HTERT RPE-1 (cell line): Measurements from ENCODE around the gene RAB1A.
"Not testable (repeated sequence)": the region's sequence is repeated elsewhere in the genome, so short reads cannot be mapped to it uniquely, and the experiment has no call there.

Source experiments
- in situ Hi-C: fragments of 300-500 bp; cut with MboI; formaldehyde crosslinking; loops from 4 replicates; pipeline ENCODE4 v1.14.3; 2020; ENCODE audit warnings: low sequenced_read_pairs

Gene RAB1A

DNA sequence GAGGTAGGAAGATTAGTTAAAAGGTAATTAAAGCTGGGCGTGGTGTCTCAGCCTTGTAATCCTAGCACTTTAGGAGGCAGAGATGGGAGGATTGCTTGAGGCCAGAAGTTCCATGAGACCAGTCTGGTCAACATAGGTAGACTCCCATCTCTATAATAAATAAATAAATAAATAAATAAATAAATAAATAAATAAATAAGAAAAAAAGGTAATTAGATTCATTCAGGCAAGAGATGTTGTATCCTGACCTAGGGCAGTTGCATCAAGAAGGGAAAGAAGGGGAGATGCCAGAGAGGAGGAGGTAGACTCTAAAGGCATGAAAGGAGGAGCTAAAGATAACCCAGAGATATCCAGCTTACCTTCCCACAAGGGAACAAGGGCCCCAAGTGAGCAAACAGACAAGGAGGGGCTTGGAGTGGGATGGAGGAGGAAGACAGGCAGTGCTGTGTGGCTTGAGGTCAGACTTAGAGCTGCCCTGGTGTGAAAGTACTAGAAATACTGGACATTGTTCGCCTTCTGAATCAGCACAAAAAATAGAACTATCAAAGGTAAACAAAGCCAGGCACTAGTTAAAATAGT, 7.4 kb upstream of the RAB1A start:
- in situ Hi-C loops = no loop called here

DNA sequence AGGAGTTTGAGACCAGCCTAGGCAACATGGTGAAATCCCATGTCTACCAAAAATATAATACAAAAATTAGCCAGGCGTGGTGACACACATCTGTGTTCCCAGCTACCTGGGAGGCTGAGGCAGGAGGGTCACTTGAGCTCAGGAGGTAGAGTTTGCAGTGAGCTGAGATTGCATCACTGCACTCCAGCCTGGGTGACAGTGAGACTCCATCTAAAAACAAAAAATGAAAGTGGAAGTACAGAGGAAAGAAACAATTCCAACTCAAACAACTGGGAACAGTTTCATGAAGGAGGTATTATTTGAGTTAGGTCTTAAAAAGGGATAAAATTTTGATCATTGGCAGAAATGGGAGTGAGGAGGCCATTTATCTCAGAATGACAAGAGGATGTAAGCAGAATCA, 6.3 kb upstream of the RAB1A start:
- in situ Hi-C loops = no loop called here

DNA sequence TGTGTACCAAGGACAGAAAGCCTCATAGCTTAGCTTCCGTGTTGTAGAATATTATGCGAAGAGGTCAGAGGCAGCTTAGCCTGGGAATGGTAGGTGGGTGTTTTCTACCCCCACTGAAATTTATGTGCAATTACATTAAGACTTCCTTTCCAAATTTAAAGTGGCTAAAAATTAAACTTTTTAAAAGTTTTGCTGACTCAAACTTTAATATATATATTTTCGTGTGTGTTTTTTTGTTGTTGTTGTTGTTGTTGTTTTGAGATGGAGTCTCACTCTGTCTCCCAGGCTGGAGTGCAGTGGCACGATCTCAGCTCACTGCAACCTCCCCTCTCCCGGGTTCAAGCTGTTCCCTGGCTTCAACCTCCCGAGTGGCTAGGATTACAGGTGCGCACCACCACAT, 4.3 kb upstream of the RAB1A start:
- in situ Hi-C loops = no loop called here

DNA sequence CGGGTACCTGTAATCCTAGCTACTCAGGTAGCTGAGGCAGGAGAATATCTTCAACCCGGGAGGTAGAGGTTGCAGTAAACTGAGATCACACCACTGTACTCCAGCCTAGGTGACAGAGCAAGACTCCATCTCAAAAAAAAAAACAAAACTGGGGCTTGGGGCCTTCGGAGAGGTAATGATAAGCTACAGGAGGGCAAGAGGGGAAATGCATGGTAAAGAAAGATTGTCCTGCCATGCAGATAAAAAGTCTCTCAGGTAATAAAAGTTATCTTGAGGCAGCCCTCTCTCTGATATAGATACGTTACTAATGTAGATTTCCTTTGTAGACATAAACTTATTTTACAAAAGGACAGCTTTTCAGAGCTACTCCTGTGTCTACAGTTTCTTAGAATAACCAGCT, 3.7 kb upstream of the RAB1A start:
- in situ Hi-C loops = no loop called here

DNA sequence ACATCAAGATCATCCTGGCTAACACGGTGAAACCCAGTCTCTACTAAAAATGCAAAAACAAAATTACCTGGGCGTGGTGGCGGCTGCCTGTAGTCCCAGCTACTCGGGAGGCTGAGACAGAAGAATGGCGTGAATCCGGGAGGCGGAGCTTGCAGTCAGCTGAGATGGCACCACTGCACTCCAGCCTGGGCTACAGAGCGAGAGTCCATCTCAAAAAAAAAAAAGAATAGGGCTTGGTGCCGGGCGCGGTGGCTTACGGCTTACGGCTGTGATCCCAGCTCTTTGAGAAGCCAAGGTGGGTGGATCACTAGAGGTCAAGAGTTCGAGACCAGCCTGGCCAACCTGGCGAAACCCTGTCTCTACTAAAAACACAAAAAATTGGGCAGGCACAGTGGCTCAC, 3.0 kb upstream of the RAB1A start:
- in situ Hi-C loops = not testable (repeated sequence)

- in situ Hi-C loops = no loop called here
Observed at GRCh38 chr2:65130664-65131175, 814 bp upstream of the RAB1A start.

GRCh38 chr2:65129286-65129825, 550 bp downstream of the RAB1A start:
- in situ Hi-C loops = no loop called here

GRCh38 chr2:65128297-65129190, 1.4 kb downstream of the RAB1A start:
- in situ Hi-C loops = no loop called here

- in situ Hi-C loops = not testable (repeated sequence)
Observed at GRCh38 chr2:65125457-65125856, 4.4 kb downstream of the RAB1A start.

- in situ Hi-C loops = no loop called here
Observed at GRCh38 chr2:65122313-65122712, 7.6 kb downstream of the RAB1A start.

- in situ Hi-C loops = no loop called here
Observed at GRCh38 chr2:65120990-65121693, 8.8 kb downstream of the RAB1A start.

DNA sequence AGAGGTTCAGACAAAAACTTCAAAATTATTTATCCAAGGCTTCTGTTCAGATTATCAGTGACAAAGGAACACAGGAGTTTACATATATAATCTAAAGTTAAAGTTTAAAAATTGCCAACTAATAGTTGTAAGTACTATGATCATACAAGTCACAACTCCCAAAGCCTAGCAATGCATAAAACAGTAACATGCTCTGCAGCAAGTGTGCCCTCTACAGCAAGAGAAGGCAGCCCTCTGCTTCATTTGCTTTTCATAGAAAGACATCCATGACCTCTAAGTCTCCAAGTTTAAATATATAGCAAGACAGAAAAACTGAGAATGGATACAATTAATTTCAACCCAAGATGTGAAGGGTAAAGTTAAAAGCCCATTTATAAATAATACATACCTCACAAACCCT, 13.3 kb downstream of the RAB1A start:
- in situ Hi-C loops = no loop called here

DNA sequence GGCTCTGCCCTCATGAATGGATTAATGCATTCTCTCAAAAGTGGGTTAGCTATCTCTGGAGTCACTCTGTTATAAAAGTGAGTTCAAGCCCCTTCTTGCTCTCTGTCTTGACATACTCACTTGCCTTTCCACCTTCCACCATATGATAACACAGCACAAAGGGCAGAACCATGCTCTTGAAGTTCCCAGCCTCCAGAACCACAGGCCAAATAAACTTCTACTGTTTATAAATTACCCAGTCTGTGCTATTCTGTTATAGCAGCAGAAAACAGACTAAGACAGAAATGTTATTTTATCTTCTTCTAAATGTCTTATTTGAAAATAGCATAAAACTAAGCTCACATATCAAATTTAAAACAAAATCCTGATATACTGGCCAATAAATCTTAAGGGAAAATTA, 15.0 kb downstream of the RAB1A start:
- in situ Hi-C loops = no loop called here

- in situ Hi-C loops = no loop called here
Observed at GRCh38 chr2:65113816-65114215, 16.1 kb downstream of the RAB1A start.

GRCh38 chr2:65113229-65113628, 16.7 kb downstream of the RAB1A start:
- in situ Hi-C loops = no loop called here

- in situ Hi-C loops = no loop called here
Observed at GRCh38 chr2:65112633-65113032, 17.3 kb downstream of the RAB1A start.

- in situ Hi-C loops = no loop called here
Observed at GRCh38 chr2:65108780-65109179, 21.1 kb downstream of the RAB1A start.

DNA sequence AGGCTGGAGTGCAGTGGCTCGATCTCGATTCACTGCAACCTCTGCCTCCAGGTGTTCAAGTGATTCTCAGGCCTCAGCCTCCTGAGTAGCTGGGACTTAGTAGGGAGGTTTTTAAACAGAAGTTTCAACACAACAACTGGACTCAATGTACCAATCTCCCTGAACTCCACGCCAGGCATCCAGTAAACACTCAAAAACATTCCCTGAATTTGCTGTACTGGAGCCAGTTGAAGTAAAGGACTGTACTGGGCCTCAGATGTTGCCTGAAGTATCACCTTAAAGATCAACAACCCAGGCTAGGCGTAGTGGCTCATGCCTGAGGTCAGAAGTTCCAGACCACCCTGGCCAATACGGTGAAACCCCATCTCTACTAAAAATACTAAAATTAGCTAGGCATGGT, 22.4 kb downstream of the RAB1A start:
- in situ Hi-C loops = no loop called here

DNA sequence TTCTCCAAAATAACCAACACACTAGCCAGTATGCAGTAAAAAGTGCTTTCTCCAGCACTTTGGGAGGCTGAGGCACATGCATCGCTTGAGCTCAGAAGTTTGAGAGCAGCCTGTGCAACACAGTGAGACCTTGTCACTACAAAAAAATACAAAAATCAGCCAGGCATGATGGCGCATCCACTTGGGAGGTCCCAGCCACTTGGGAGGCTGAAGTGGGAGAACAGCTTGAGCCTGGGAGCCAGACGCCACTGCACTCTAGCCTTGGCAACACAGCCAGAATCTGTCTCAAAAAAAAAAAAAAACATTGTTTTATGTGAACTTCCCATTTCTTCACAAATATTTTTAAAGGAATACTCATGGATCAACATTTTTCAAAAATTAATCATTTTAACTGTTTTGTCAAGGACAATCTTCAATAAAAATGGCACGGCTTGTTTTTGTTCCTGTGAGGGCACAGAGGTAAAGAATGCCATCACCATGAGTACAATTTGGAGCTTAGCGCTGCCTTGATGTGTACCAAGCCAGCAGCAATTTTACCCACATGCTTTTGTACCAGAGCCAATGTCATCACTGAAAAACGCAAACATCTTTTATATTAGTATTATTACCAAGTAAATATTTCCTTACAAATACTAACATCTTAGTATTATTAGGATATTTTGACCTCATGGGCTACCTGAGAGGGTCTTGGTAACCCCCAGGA, 26.7 kb downstream of the RAB1A start:
- in situ Hi-C loops = no loop called here

- in situ Hi-C loops = no loop called here
Observed at GRCh38 chr2:65101071-65101470, 28.8 kb downstream of the RAB1A start.

DNA sequence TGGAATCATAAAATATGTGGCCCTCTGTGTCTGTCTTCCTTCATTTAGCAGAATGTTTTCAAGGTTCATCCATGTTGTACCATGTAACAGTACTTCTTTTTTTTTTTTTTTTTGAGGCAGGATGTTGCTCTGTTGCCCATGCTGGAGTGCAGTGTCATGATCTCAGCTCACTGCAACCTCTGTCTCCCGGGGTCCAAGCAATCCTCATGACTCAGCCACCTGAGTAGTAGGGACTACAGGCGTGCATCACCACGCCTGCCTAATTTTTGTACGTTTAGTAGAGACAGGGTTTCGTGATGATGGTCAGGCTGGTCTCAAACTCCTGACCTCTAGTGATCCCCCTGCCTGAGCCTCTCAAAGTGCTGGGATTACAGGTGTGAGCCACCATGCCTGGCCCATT, 31.2 kb downstream of the RAB1A start:
- in situ Hi-C loops = no loop called here
